H1 (cell line): ENCODE results near the gene ADAM22. TPM values are rescaled to one million over a fixed set of nuclear protein-coding genes. Genes with fewer than 3 reads are reported as not detected.

ENCODE experiments used
- CTCF ChIA-PET: fragments of 300-600 bp; sonication (Branson Sonifier 250); formaldehyde crosslinking; loops from one replicate; lab custom pipeline; 2021; ENCODE audit not compliant: partially characterized antibody; lab: Charles Lee
- POLR2A ChIA-PET: fragments of 300-600 bp; sonication (Branson Sonifier 250); formaldehyde crosslinking; loops from one replicate; lab custom pipeline; 2021; ENCODE audit warnings: inconsistent platforms; ENCODE audit not compliant: partially characterized antibody; lab: Charles Lee
- DNase-seq, 2 experiments: peaks; one replicate each; pipeline versions ENCODE4 v3.0.0 to v3.0.0-alpha.2; 2010 to 2022; ENCODE audit warnings: low spot score in 2 of 2, low read depth in 1 of 2, mixed read lengths in 1 of 2
- FAIRE-seq: peaks from 2 replicates; lab custom pipeline; 2011; peaks lifted over from hg19 to GRCh38; lab: Jason Lieb, UNC
- H2AFZ ChIP-seq: 2 replicates; pipeline ENCODE4 v1.8.1; 2012; ENCODE audit warnings: low read length, inconsistent platforms
- H2AK5ac ChIP-seq: 2 replicates; pipeline ENCODE4 v1.6.1; 2013; ENCODE audit warnings: low read depth, low read length
- H2BK120ac ChIP-seq: replicated peaks from 2 replicates; pipeline ENCODE3; 2013; ENCODE audit warnings: low read depth, low read length, inconsistent platforms
- H2BK12ac ChIP-seq: 2 replicates; pipeline ENCODE4 v1.6.1; 2013; ENCODE audit warnings: low read depth, low read length
- H2BK15ac ChIP-seq: 2 replicates; pipeline ENCODE4 v1.6.1; 2013; ENCODE audit warnings: low read length
- H2BK20ac ChIP-seq: 2 replicates; pipeline ENCODE4 v1.6.1; 2013; ENCODE audit warnings: low read length
- H2BK5ac ChIP-seq: 2 replicates; pipeline ENCODE4 v1.6.1; 2013; ENCODE audit warnings: low read depth, low read length
- H3K14ac ChIP-seq: 2 replicates; pipeline ENCODE4 v1.6.1; 2013; ENCODE audit warnings: inconsistent platforms; ENCODE audit not compliant: insufficient read length
- H3K18ac ChIP-seq: 2 replicates; pipeline ENCODE4 v1.6.1; 2013; ENCODE audit warnings: low read length; ENCODE audit errors: extremely low read depth
- H3K23ac ChIP-seq: 2 replicates; pipeline ENCODE4 v1.6.1; 2013; ENCODE audit warnings: inconsistent platforms; ENCODE audit not compliant: insufficient read length
- H3K23me2 ChIP-seq: 2 replicates; pipeline ENCODE4 v1.6.1; 2013; ENCODE audit warnings: low read depth, low read length
- H3K27ac ChIP-seq: 2 replicates; pipeline ENCODE4 v1.6.1; 2011; ENCODE audit warnings: low read depth, low read length, inconsistent platforms
- H3K27me3 ChIP-seq, 4 experiments: replicated peaks in 1 of 4; 1 replicate in 1 of 4; 2 replicates in 3 of 4; pipeline versions ENCODE4 v1.6.1 to v1.8.1; 2011 to 2013; ENCODE audit warnings: low read length in 3 of 4, mild to moderate bottlenecking in 3 of 4, inconsistent platforms in 2 of 4, mixed read lengths in 2 of 4, moderate library complexity in 1 of 4; ENCODE audit not compliant: control insufficient read depth in 3 of 4, insufficient read depth in 3 of 4; ENCODE audit errors: extremely low read depth in 1 of 4
- H3K36me3 ChIP-seq, 4 experiments: 2 replicates each; pipeline versions ENCODE4 v1.6.1 to v1.8.1; 2011 to 2013; ENCODE audit warnings: mild to moderate bottlenecking in 4 of 4, low read length in 3 of 4, moderate library complexity in 2 of 4, control low read depth in 1 of 4, inconsistent platforms in 1 of 4; ENCODE audit not compliant: insufficient read depth in 4 of 4, control insufficient read depth in 2 of 4
- H3K4ac ChIP-seq: replicated peaks from 2 replicates; pipeline ENCODE3; 2013; ENCODE audit warnings: low read length, low read depth, mixed read lengths, inconsistent platforms; ENCODE audit not compliant: insufficient read length
- H3K4me1 ChIP-seq, 4 experiments: replicated peaks in 1 of 4; 1 replicate in 1 of 4; 2 replicates in 3 of 4; pipeline versions ENCODE4 v1.6.1 to v1.8.1; 2011 to 2013; ENCODE audit warnings: low read length in 3 of 4, inconsistent platforms in 2 of 4, mixed read lengths in 1 of 4; ENCODE audit not compliant: insufficient read depth in 4 of 4, control insufficient read depth in 3 of 4
- H3K4me2 ChIP-seq, 2 experiments: 2 replicates each; pipeline versions ENCODE4 v1.6.1 to v1.8.1; 2011 to 2013; ENCODE audit warnings: low read depth in 2 of 2, low read length in 2 of 2, control low read depth in 1 of 2, inconsistent platforms in 1 of 2, mild to moderate bottlenecking in 1 of 2; ENCODE audit not compliant: insufficient read depth in 1 of 2
- H3K4me3 ChIP-seq, 4 experiments: fragments of 200-600, 300-600 bp in 1 of 4; sonication (generic), shearing (Covaris generic), sonication (Bioruptor Twin) in 1 of 4; 2 replicates each; pipeline versions ENCODE4 v1.5.1 to v1.8.1; 2011 to 2016; ENCODE audit warnings: low read length in 4 of 4, low read depth in 3 of 4, control low read depth in 2 of 4, inconsistent platforms in 2 of 4, mild to moderate bottlenecking in 2 of 4, mixed read lengths in 1 of 4, moderate library complexity in 1 of 4; ENCODE audit not compliant: insufficient read depth in 2 of 4; ENCODE audit errors: extremely low read depth in 1 of 4
- H3K56ac ChIP-seq: replicated peaks from 2 replicates; pipeline ENCODE3; 2013; ENCODE audit warnings: low read depth, mild to moderate bottlenecking, mixed read lengths, low read length, inconsistent platforms; ENCODE audit not compliant: insufficient read length
- H3K79me1 ChIP-seq: 2 replicates; pipeline ENCODE4 v1.6.1; 2013; ENCODE audit warnings: low read depth, low read length, control low read depth
- H3K79me2 ChIP-seq, 2 experiments: 2 replicates each; pipeline versions ENCODE4 v1.6.1 to v1.8.1; 2012 to 2013; ENCODE audit warnings: low read length in 2 of 2, mild to moderate bottlenecking in 2 of 2, inconsistent platforms in 1 of 2; ENCODE audit not compliant: insufficient read depth in 2 of 2, control insufficient read depth in 1 of 2
- H3K9ac ChIP-seq, 4 experiments: replicated peaks in 1 of 4; 1 replicate in 1 of 4; 2 replicates in 3 of 4; pipeline versions ENCODE4 v1.6.1 to v1.8.1; 2011 to 2013; ENCODE audit warnings: low read depth in 3 of 4, low read length in 3 of 4, control low read depth in 2 of 4, mild to moderate bottlenecking in 2 of 4, moderate library complexity in 2 of 4, inconsistent platforms in 1 of 4; ENCODE audit errors: extremely low read depth in 1 of 4
- H3K9me3 ChIP-seq, 2 experiments: 2 replicates each; pipeline versions ENCODE4 v1.6.1 to v1.8.1; 2012 to 2013; ENCODE audit warnings: mild to moderate bottlenecking in 2 of 2, moderate library complexity in 2 of 2, control low read depth in 1 of 2, inconsistent platforms in 1 of 2, low read depth in 1 of 2, low read length in 1 of 2, mixed read lengths in 1 of 2; ENCODE audit not compliant: insufficient read depth in 2 of 2
- H4K20me1 ChIP-seq, 2 experiments: replicated peaks in 1 of 2; 2 replicates each; pipeline versions ENCODE3 to v1.8.1; 2011 to 2013; ENCODE audit warnings: inconsistent platforms in 2 of 2, low read length in 2 of 2, mild to moderate bottlenecking in 1 of 2; ENCODE audit not compliant: insufficient read depth in 2 of 2, control insufficient read depth in 1 of 2
- H4K5ac ChIP-seq: 2 replicates; pipeline ENCODE4 v1.6.1; 2013; ENCODE audit warnings: low read length, low read depth, mixed read lengths, inconsistent platforms; ENCODE audit not compliant: insufficient read length
- H4K8ac ChIP-seq: 2 replicates; pipeline ENCODE4 v1.8.0; 2013; ENCODE audit warnings: mild to moderate bottlenecking, moderate library complexity, low read length, inconsistent platforms; ENCODE audit not compliant: insufficient read depth; ENCODE audit errors: extremely low read depth
- H4K91ac ChIP-seq: replicated peaks from 2 replicates; pipeline ENCODE3; 2013; ENCODE audit warnings: low read length, mixed read lengths, inconsistent platforms; ENCODE audit not compliant: insufficient read length
- CHD1 ChIP-seq: IDR thresholded peaks from 2 replicates; pipeline ENCODE4 v1.6.1; 2012; ENCODE audit warnings: low read depth, low read length, improper control_type of control experiment
- CREB1 ChIP-seq: IDR thresholded peaks from 2 replicates; pipeline ENCODE4 v1.6.1; 2012; ENCODE audit warnings: inconsistent platforms
- WGBS, 2 experiments: shearing (Covaris generic) in 1 of 2; methylation state at CpG; one replicate each; pipeline versions ENCODE4 v1.1.6 to v1.1.7; 2013 to 2015; ENCODE audit warnings: low lambda C conversion rate in 2 of 2, mixed read lengths in 2 of 2, inconsistent platforms in 1 of 2, low coverage in 1 of 2, missing lambda C conversion rate in 1 of 2; ENCODE audit not compliant: insufficient replicate concordance in 2 of 2, insufficient coverage in 1 of 2, insufficient read length in 1 of 2; ENCODE audit errors: extremely low coverage in 1 of 2, missing lambda C conversion rate in 1 of 2; 5-methylcytosine and 5-hydroxymethylcytosine counted together
- polyA plus RNA-seq, 7 experiments: library from polyadenylated mRNA; depleted of rRNA in 3 of 7; stranded (reverse) in 5 of 7; unstranded in 2 of 7; fragments of >200 nt in 5 of 7; fragments of 200-250 nt in 2 of 7; gene quantifications; 1 replicate in 5 of 7; 2 replicates in 1 of 7; 4 replicates in 1 of 7; pipeline versions ENCODE4 v1.2.1 to v1.2.3, GENCODE V29; 2011 to 2013; ENCODE audit warnings: missing spikeins in 2 of 7, mixed read lengths in 2 of 7
- total RNA-seq: library from RNA; stranded (reverse); fragmentation: NEBNext Ultra II Directional; extraction: Animal tissue kit (Norgen Biotek cat#: 25700); gene quantifications from 2 replicates; pipeline ENCODE4 v1.2.1, GENCODE V29; 2021

ADAM22 gene
- total and polyA plus RNA-seq, 2 of the 8 experiments (the other 6 are each of a cell fraction or from before 2014, with no cell fraction given) = 4.6 to 21.4 TPM

DNA sequence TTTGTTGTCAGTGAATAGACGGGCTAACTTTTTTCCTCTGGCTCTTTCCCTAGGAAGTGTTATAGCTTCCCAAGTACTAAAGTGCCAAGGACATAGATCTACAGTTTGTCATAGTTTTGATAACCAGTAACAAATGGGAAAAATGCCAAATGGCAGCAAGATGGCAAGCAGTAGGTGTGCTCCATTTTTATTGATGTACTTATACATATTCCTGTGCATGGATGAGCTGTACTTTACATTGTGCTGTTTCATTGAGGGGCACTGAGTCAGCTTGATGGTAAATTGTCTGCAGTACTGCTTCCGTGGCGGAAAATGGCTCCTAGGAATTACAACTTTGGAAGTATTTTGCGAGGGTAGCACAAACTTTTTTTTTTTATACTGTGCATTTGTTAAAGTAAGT lies 7.1 kb downstream of the ADAM22 start:
- H3K27me3 ChIP-seq = no peaks in the 10 kb centered on the region
- FAIRE-seq = no peak

More for the DNA sequence above, 7.1 kb downstream of the ADAM22 start:
- Histone ChIP-seq H3K9me3 (no peaks in the 10 kb centered on the region), H3K4me2 (no peak overlapping the region), H3K27ac (no peak overlapping the region), H3K23me2 (no peaks in the 10 kb centered on the region), H2AFZ (no peak overlapping the region), H4K91ac (no peak overlapping the region), H3K4me1 (no peaks in the 10 kb centered on the region), H2BK12ac (no peak overlapping the region), H3K36me3 (peaks cover 0 to 11% (median 3%) of the 10 kb centered on the region in 4 experiments; a peak in 3 of 8 replicates), H4K8ac (no peak overlapping the region), H3K79me1 (no peaks in the 10 kb centered on the region), H3K79me2 (no peaks in the 10 kb centered on the region), H2BK5ac (no peak overlapping the region), H3K23ac (no peak overlapping the region), H3K18ac (no peak overlapping the region), H3K4me3 (no peak overlapping the region), H3K56ac (no peak overlapping the region), H2BK15ac (no peak overlapping the region), H3K14ac (no peak overlapping the region), H2AK5ac (no peak overlapping the region), H3K9ac (no peak overlapping the region), H3K4ac (no peak overlapping the region), H2BK20ac (no peak overlapping the region), H2BK120ac (no peak overlapping the region), H4K5ac (no peak overlapping the region), H4K20me1 (no peaks in the 10 kb centered on the region)
- TF ChIP-seq CHD1 (no peak), CREB1 (no peak)
- ChIA-PET POLR2A (interaction anchor here (0.6 kb wide), 2 partner anchors 173 to 261 kb away, joined by 3 read pairs; no protein-coding TSS in a partner anchor), CTCF (no interaction called here)
- WGBS, 2 experiments = 94% methylated on average over 4 of the region's 4 CpGs; no CpG with 5 or more reads in 1 of the 2 experiments
- no peak for DNase-seq
